HG03571 (cell line): ENCODE measurements around the gene ANAPC13.

ENCODE experiments used
- ATAC-seq: cut with Tn5 transposase; IDR thresholded peaks from one replicate; pipeline ENCODE4 v1.9.1; 2021; ENCODE audit not compliant: unreplicated experiment

Gene ANAPC13

DNA sequence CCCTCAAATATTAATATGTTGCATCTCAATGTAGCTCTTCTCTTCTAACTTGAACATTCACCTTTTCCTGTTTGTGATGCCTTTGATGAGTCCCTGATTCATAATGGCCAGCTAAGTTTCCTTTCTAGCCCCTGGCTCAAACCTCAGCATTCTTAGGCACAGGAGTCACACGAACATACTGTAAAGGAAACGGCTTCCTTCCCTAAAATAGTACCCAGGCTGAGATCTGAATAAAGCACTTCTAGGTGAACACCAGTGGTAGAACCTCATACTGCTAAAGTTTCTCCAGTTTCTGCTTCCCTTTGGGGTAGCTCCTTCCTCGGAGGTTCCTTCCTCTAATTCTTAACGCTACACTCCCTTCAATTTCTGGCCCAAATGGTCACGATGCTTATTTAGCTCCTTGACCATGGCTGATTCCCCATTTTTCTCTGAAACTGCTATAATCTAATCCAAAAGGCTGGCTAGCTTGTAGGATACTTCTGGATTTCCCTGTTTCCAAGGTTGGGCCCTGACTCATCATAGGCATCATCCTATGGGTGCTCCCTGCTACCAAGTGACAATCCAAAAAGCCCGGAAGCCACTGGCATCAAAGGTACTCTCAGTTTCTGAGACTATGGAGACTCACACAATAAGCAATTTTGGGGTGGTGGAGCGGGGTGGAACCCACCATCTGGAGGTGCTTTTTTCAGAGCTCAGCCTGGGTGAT, 2.4 kb downstream of the ANAPC13 start:
- no peak for ATAC-seq

DNA sequence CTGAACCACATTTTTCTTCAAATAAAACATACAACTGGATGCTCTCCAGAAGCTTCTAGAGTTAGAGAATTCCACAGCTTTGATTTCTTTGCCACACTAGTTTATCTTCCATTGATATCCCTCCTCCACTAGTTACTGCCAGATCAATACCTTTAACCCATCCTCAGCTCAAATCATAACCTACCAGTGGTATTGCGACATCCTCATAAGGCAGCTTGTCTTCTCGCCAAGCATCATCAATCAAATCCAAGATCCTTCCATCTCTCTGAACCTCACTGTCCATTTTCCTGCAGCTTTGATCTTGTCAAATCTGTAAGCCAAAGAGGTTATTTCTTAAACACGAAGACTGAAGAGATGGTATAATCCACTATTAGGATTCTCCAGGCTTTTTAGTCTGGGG, 3.2 kb downstream of the ANAPC13 start:
- ATAC-seq = no peak

DNA sequence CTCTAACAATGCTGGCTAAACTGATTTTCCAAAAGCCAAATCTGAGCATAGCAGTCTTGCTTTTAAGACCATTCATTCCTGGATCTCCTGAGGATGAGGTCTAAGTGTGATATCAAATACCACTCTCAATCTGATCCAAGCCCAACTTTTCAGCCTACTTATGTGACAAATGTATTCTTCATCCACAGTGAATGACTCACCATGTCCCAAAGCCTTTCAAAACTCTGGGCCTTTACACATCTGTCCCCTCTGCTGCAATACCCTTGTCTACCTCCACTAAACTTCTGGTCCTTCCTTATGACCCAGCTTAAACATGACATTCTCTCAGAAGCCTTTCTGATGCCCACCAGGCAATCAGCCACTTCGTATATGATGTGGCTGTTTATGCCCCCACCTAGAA, 4.6 kb downstream of the ANAPC13 start:
- ATAC-seq = no peak

DNA sequence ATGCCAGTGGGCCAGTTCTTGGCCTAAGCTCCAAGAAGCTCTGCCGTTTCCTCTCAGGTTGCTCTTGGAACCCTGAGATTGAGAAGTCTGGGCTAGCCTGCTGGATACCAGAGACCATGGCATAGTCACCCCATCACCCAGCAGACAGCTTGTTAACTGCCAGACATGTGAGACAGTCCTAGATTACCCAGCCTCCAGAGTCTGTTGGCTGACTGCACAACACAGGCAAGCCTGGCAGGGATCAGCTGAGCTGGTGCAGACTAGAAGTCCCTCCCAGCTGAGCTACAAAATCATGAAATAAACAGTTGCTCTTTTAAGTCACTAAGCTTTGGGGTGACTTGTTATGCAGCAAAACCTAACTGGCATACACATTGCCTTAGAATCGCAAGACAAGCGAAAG, 5.2 kb downstream of the ANAPC13 start:
- no peak for ATAC-seq

DNA sequence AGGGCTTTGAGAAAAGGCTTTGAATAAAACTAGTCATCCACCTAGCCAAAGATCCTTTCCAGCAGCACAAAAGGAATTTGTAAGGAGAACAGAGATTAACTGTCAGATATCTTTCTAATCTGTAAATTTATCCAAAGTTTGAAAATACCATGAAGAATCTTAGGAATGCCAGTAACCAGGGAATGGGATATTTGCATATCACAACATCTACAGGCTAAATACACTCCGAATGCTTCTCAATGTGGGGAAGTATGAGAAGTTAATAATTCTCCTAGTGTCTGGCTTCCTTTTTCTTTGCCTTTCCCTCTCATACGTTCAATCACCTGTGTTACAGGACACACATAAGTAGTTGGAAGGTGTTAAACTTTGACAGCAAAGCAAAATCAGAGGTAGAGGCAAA, 7.8 kb downstream of the ANAPC13 start:
- no peak for ATAC-seq

DNA sequence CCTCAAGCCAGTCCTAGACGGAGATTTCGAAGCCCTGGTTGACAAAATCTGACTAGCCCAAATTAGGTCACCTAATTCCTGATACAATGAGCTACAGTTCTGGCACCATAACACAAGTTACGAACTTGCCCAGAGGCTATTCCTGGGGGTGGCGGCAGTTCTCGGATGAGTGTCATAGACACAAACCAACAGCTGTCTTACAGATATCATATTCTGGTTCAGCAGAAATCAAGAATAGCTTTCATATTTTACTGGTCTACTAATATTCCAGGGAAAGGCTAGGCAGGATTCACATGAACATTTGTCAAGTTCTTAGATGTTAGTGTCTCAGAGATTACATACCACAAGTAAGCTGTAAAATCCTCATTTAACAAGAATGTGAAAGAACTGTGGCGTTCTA, 8.8 kb downstream of the ANAPC13 start:
- no peak for ATAC-seq

DNA sequence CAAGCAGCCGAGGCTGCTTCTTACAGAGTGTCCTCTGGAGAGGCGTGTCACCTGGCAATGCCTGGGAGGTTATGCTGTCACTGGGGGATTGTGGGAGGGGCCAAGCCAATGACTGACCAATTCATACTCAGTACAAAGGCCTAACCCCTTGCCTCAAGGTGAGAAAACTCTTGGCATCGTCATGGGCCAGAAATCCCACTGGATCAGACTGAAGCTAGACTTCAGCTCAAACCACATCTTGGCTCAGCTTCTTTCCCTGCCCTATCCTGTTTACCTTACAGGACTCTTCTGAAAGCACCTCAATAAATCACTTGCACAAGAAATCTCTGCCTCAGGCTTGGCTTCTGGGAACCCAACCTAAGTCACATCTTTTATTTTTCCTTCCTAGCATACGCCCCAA, 9.5 kb downstream of the ANAPC13 start:
- no peak for ATAC-seq

DNA sequence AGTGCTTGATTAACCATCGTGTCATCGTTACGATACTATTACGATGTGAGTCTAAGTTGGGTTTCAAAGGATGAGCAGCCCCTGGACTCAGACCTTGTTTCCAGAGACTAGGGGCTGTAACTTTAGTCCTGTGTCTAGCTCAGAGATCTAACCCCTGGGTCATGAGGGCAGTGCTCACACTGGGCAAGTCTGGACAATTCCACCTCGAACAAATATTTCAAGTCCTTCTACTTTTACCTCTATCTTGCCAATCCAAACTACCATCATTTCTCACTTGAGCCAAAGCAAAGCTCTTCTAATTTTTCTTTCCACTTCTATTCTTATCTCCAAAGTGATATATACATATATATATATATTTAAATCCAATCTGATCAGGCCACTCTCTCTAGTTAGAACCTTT, 10.8 kb downstream of the ANAPC13 start:
- ATAC-seq = no peak

DNA sequence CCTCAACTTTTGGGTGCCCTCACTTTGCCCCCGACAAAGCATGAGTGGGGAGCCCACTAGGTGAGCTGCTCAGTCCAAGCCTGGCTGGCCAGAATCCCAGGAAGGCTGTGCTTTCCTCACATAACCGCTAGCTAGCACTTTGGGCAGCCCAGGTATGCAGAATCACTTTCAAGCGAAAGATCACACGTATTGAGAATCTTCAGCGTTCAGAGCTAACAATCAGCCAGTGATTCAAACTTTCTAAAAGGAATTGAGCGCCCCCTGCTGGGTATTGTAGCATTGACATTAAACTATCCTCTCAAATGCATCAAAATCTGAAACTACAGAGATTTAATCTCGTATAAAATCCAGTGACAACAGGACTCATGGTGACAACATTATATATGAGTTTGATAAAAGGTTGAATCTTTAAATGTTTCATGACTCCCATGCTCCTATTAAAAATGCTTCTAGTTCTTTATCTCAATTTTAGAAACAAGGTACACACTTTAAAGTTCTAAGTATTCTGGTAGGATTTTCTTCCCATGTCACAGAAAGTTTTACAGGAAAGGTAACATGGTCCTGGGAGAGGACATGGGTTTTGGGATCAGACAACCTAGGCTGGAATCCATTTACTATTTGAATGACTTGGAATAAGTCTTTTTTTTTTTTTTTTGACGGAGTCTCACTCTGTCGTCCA, 11.8 kb downstream of the ANAPC13 start:
- ATAC-seq = no peak

DNA sequence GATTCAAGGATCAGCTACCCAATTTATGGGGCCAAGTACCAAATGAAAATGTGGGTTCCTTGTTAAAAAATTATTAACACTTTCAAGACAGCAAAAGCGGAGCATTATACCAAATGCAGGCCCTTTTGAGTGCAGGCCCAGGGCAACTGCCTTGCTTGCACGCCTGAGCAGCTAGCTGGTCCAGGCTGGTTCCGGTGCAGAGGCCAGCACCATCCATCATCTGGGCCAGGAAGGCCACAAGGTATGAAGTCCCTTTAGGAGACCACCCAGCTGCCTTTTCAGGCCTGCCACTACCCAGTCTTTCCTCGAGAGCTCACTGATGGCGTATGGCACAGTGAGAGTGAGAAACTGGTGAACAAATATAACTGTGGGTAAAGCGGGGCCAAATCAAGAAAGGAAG, 13.0 kb downstream of the ANAPC13 start:
- ATAC-seq = no peak

DNA sequence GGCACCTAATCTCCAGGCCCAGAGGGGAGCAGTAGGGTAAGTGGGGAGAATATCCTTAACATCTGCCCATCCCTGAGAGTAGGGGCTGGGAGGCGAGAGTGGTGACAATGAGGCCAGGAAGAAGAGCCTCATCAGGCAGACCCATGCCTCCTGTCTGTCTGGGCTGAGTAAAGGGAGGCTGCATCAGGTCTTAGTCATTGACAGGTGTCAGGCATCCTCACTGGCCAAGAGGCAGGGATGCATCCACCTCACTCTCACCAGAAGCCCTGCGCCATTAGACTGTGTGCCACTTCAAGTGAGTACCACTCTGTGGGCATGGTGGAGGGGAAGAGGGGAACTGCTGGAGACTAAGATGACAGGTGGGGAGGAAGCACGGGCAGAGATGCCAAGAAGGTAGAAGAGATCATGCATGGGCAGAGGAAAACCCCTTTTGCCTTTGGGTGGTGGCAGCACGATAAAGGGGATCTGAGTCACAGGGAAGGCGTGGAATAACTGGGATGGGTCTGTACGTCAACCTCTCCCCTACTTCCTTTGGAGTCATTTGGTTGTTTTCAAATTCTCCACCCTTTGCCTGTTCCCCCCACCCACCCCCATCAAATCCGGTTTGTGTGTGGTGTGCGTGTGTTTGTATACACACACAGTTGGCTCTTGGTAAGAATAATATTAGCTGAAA, 14.1 kb downstream of the ANAPC13 start:
- no peak for ATAC-seq

DNA sequence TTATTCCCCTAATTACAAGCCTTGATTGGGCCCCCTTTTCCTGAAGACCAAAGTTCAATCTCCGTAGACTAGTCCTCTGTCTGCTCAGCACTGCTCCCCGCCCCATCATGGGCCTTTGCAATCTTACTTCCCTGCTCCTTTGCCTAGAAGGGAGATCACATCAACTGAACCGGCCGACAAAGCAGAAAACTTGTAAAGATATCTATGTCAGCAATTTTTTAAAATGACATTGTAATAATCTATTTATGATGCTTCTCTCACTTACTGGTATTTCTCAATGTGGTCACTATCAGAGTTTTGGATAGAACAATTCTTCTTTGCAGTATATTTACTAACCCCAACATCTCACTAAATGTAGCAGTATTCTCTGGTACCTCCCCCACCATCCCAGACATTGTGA, 17.3 kb downstream of the ANAPC13 start:
- ATAC-seq = no peak

DNA sequence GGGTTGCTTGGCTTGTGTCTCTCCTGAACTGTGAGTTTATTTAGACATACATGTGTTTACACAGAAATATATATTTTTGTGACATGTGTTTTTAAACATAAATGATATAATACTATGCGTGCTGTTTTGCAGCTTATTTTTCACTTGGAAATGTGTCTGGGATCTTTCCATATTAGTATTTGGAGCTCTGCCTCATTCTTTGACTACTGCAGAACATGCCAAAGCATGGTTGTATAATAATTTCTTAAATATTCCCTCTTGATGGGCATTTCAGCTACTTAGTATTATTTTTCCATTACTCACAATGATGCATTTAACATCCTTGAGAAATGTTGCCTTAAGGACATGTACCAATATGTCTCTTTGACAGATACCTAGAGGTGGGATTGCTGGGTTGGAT, 19.5 kb downstream of the ANAPC13 start:
- no peak for ATAC-seq

DNA sequence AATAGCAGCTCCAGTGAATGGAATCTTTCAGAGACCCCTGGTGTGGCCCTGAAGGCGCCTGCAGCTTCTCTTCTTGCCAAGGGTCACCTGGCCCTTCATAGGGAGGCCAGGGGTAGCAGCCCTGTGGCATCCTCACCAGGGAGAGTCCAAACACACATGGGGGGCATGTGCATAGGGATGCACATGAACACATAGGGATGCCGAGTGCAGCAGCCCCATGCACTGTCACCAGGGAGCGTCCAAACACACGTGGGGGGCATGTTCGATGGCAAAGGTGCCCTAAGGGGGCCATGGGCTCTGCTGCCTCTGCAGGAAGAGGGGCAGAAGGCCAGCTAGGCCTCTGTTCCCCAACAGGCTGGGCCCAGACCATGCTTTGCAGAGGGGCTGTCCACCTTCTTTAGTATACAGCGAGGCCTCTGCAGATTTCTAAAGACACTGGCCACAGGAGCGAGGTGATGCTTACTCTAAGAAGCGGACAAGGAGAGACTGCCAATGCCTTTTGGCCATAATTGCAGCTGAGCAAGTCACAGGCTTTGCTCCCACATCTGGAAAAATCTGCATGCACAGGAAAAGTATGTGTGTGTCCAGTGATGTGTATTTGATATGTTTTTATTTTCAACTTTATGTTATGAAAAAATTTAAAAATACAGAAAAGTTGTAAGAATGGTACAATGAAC, 21.0 kb downstream of the ANAPC13 start:
- no peak for ATAC-seq

DNA sequence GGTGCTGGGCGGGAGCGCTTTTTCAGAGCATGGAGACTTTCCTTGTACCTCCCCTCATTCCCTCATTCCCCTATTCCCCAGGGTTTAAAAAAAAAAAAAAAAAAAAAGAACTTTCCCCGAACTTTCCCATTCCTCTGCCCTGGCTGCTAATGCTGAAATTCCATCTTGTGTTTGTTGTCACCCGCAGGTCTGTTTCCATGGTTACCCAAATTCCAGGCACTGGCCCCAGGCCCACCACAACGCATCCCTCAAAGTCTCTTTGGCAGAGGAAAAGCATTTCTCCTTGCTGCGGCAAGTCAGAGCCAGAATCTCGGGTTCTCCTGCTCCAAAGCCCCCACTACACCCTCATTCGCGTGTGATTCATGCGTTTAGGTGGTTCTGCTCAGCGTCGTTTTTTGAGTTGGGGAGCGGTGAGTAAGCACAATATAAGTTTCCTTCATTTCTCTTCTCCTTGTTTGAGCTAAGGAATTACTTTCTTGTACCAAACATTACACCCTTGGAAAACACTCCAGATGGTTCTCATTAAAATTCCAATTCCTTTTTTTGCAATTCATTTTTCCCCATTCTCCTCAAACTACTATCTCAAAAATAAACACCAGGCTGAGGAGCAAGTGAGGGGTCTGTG, 21.6 kb downstream of the ANAPC13 start:
- no peak for ATAC-seq

DNA sequence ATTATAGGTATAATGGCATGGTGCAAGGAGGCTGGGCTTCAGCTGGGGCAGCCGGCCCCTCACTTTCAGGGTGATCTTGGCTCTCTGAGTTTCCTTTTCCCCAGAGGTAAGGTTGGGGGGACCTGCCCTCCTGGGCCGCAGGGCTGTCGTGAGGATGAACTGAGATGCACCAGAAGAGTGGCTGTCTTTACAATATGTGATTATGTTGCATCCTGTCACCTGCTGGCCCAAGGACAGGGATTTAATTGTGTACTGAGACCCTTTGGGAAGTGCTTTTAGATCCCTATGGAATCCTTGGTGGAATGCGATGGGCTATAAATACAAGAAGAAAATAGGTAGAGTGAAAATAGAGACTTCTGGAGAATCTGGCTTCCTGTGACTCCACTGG, 22.1 kb downstream of the ANAPC13 start:
- ATAC-seq = no peak

DNA sequence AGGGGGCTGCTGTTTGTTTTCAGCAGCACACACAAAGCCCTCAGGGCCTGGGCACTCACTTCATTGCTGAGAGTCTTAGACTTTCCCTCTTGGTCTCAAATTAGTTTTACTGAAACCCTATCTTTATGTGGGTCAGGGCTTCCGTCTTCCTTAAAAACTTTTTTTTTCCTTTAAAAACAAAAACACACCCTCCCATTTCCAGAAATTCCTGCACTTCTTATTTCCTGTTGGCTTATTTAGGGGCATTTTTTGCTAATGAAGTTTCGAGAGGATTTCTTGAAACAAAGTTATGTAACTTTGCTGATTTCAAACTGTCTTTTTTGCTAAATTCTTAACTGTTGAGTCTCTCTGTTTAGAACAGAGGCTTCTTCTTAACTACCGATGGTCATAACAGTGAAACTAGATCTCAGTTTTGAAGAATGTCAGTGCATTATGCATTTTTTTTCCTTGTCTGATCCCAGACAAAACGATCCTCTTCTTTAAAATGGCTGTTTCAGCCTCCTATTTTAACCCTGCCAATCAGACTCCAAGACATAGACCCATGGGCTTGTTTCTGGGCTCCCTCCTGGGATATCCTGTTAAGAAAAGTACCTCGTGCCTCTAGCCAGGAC, 23.3 kb downstream of the ANAPC13 start:
- ATAC-seq = no peak

DNA sequence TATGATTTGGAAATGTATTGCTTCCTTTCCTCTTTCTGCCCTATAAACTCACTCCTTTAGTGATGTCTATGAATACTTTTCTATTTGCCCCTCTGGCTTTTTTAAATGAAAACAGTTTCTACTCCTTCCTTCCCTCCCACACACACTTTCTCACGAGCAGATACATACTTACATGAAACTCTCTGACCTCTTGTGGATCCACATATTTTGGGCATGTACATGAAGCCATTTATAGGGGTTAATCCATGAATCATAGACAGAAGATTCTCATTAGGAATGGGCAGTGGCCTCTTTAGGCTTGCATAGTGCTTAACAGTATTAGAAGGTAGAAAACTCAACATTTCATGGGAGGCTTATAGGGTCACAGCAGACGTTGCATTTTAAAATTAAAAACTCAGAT, 24.8 kb downstream of the ANAPC13 start:
- no peak for ATAC-seq

DNA sequence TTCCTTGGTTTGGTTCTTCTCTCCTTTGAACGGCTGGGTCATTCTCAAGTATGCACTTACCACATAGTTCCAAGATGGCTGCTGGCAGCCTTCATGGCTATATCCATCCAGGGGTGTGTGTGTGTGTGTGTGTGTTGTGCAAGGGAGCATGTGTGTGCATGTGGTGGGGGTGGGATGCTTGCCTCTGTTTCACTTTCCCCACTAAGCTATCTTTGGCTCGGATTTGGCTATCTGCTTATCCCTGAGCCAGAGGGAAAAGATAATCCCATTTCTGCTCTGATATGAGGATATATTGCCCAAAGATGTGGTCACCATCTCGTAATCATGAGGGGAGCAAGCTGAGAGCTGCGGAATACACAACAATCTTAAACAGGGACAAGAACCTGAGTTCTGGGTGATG, 26.2 kb downstream of the ANAPC13 start:
- no peak for ATAC-seq

DNA sequence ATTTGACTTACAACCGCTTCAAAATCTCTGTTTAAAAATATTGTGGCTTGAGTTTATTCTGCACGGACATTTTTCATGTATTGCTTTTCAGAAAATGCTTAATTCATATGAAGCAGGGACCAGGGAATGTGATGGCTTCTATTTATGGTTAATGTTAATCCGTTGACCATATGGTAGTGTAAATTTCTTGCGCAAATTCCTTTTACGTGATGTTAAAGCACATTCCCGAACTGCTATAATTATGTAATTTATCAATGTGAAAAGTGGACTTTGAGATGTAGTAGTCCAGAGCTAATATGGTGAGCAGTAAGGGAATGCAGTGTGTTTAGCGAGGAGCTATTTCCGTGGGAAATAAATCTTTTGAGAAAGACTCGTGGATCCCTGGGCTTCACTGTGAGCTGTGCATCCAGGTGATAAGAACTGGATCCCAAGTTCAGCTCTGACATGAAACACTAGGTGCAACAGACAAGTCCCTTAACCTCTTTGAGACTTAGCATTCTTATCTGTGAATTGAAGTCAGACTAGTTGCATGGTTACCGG, 27.3 kb downstream of the ANAPC13 start:
- ATAC-seq = no peak
